ENCODE results near the gene CHD6.

DNA sequence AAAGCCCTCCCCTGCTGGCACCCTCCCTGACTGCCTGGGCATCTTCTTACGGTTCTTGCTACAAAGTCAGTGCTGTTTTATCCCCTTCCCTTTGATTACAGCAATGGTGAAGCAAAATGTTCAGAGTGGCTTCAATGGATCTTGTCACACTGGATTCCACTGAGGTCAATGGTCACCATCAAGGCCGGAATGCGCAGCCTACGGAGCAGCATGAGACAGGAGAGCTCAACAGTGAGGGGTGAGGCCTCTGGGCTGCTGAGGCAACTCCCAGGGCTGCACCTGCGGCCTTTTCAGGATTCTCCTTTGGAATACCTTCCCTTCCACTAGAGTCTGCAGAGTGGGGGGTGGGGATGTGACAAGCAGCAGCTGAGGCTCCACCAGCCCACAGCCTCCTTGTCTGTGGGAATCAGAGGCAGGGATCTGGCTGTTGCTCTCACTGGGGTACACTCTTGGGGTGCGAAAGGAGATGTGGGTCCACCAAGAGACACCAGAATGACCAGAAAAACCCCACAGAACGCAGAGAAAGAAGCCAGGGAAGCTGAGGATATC, 211.2 kb downstream of the CHD6 start:
- no peak for TF ChIP-seq EZH2 (IDR thresholded peaks at IDR 0.05; ENCODE audit: borderline replicate concordance, low read length)
- TF ChIP-seq, protein P1, sequence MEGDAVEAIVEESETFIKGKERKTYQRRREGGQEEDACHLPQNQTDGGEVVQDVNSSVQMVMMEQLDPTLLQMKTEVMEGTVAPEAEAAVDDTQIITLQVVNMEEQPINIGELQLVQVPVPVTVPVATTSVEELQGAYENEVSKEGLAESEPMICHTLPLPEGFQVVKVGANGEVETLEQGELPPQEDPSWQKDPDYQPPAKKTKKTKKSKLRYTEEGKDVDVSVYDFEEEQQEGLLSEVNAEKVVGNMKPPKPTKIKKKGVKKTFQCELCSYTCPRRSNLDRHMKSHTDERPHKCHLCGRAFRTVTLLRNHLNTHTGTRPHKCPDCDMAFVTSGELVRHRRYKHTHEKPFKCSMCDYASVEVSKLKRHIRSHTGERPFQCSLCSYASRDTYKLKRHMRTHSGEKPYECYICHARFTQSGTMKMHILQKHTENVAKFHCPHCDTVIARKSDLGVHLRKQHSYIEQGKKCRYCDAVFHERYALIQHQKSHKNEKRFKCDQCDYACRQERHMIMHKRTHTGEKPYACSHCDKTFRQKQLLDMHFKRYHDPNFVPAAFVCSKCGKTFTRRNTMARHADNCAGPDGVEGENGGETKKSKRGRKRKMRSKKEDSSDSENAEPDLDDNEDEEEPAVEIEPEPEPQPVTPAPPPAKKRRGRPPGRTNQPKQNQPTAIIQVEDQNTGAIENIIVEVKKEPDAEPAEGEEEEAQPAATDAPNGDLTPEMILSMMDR (IDR thresholded peaks at IDR 0.05; ENCODE audit: low read length) = no peak

Measured in OCI-LY1 (cell line).